Ammon's horn (tissue), 1 donor: ENCODE results near the gene ISG15.
A peak's percentile ranks its signal among the peaks of the same experiment; 100 is the strongest.

Source experiments
- DNase-seq: peaks from one replicate; pipeline ENCODE4 v3.0.0-alpha.2; 2016; ENCODE audit warnings: low spot score

The ISG15 gene

GRCh38 chr1:1030867-1031658 is 17.8 kb downstream of the ISG15 start:
- peak; percentile 44 for DNase-seq

DNA sequence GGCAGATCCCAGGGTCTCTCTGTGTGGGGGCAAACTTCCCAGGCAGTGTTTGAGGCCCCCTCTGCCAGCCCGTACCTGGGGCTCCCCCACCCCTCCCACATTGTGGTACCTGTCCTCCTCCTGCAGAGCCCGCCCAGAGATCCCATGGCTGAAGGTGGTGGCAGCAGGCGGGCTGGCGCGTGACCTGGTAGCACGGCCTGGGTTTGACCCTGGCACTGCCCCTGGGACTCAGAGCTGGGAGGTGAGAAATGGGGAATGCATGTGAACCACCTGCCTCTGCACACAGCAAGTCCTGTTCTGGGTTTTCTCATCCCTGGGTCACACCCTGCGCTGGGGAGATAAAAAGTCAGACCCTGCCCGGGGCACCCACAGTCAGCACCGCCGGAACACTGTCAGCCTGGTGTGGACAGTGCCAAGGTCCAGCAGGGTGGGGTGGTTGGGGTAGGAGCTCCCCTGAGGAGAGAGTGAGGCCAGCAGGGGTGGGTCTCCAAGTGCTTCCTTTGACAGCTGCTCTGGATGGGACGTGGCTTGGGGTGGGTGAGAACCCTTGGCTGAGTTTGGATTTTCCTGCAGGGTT is 18.4 kb downstream of the ISG15 start:
- DNase-seq: no peak

DNA sequence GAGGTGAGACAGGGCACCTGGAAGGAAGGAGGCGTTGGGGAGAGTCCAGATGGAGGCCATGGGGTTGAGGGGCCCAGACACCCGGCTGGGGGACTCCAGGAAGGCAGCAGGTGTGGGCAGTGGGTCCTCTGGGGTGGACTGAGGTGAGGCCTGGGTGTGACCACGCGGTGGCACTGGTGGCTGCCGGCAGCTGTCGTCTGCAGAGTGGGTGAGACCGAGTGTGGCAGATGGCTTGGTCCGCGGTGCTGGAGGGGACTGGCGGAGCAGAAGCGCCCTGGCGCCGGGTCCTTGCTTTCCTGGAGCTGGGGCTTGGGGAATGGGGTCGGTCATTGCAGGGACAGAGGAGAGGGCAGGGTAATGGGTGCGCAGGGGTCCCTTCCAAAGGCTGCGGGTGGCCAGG is 19.1 kb downstream of the ISG15 start:
- no peak for DNase-seq

DNA sequence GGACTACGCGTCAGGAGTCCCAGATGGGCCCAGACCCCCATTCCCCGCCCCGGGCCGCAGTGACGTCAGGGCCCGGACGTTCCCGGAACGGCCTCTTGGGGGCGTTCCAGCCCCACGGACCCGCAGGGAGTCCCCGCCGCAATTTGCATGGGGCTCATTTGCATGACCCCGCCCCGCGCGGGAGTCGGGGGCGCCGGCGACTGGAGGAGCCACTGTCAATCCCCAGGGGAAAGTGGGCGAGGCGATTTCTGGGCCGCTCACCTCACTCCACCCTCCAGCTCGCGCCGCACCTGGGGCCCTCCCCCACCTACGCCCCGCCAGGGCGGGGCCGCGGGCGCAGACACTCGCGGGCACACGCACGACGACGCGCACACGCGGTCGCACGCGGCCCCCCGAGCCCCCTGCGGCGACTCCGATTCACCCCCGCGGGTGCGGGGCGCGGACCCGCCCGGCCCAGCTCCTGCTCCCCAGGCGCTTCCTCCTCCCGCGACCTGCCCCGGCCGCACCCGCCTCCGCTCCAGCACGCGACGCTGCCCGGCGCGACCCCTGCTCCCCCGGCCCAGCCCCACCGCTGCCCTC is 19.8 kb downstream of the ISG15 start:
- peak; percentile 86 for DNase-seq

DNA sequence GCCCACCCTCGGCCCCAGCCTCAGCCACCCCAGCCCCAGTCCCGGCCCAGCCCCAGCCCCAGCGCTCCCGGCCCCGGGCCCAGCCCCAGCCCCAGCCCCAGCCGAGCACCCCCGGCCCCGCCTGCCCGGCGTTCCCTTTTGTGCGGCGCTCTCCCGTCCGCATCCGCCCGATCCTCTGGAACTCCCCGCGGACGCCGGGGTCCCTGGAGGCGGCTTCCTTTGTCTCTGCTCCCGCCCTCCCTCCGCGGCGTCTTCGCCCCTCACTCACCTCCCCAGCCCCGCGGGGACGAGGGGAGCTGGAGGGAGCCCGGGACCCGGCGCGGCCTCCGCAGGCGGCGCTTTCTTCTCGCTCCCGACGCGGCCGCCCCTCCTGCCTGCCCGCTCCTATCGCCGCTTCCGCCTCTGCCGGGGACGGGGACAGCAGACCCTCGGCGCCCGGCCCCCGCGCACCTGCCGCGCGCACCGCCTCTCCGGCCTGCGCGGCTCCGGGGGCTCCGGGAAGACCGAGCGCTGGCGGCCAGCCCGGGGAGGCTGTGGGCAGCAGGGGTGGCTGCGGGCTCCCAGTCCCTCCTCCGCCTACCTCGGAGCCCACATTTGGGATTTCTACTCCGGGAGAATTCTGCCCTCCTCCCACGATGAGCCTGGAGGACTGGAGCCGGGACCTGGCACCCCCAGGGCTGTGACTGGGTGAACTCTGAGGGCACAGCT is 20.6 kb downstream of the ISG15 start:
- DNase-seq: no peak

- no peak for DNase-seq
Observed at GRCh38 chr1:1034439-1034781, 21.1 kb downstream of the ISG15 start.

- no peak for DNase-seq
Observed at GRCh38 chr1:1035291-1035943, 22.1 kb downstream of the ISG15 start.

- no peak for DNase-seq
Observed at GRCh38 chr1:1037366-1038327, 24.4 kb downstream of the ISG15 start.

DNA sequence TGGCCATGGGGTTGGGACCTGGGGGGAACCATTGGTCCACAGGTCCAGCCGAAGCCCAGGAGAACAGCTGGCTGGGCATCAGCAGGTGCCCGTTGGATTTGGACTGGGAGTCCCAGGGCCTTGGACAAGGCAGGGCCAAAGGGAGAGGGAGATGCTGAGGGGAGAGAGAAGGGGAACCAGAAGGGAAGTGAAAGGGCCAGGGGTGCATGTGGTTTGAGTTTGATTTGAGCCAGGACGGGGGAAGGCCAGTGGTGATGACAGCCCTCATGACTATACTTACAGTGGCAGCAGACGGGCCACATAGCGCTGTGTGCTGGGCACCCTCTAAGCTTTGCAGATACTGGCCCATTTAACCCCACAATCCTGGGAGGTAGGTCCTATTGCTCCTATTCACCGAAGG is 25.4 kb downstream of the ISG15 start:
- DNase-seq: no peak

DNA sequence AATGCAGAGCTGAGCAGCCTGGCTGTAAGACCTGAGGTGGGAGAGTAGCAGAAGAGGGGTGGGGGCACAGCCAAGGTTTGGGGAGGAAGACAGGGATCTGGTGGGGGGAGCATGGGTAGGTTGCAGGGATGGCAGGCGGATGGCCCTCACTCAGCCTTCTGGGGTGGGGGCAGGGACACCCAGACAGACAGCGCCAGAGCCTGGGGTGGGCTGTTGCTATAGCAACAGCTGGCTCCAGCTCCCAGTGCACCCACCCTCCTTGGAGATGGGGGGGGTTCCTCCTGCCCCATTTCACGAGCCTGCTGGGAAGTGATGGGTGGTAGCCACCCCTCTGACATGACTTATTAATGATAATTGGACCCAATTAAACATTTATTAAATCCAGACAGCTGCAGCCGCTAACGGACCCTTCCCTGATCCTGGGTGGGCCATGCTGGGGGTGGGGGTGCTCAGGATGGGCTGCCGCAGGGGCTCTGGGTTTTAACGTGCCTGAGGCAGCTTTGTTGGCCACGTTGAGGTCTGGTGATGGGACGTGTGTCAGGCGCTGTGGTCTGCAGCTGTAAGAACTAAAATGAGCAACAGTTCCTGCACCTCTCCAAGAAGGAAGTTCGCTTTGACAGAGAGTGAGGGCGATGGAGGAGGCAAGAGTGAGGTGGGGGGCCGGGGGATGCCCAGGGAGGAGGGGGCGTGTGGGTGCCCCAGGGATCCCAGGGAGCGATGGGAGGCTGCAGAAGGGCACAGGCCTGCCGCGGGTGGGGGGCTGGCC is 26.0 kb downstream of the ISG15 start:
- DNase-seq: no peak

- DNase-seq: peak; percentile 86
Observed at GRCh38 chr1:1040004-1040991, 27.0 kb downstream of the ISG15 start.

GRCh38 chr1:1041092-1041523 is 27.8 kb downstream of the ISG15 start:
- DNase-seq: no peak

DNA sequence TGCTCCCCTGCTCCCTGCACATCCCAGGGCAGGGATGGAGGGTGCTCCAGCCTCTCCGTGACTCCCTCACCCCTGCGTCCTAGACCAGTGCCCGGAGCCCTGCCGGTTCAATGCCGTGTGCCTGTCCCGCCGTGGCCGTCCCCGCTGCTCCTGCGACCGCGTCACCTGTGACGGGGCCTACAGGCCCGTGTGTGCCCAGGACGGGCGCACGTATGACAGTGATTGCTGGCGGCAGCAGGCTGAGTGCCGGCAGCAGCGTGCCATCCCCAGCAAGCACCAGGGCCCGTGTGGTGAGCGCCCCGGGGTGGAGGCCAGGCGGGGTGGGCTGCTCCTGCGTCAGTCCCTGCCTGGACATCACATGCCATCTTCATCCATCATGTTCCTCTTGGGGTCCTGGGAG is 28.6 kb downstream of the ISG15 start:
- DNase-seq: no peak

DNA sequence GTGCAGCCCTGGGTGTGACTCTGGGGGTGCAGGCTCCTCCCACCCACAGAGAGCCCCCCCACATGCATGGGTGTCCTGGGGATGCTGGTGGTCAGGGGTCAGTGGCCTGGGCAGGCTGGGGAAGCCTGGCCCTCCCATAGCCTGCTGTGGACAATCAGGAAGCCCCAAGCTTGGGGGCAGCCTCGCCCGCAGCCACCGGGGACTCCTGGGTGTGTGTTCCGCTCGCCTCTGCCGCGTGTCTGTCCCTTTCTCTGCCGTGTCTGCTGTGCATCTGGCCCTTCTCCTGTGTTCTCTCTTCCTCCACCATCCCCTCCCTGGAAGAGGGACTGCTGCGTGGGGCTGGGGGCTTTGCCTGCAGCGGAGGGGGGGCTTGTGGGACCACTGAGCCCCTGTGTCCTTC is 29.5 kb downstream of the ISG15 start:
- DNase-seq: no peak

DNA sequence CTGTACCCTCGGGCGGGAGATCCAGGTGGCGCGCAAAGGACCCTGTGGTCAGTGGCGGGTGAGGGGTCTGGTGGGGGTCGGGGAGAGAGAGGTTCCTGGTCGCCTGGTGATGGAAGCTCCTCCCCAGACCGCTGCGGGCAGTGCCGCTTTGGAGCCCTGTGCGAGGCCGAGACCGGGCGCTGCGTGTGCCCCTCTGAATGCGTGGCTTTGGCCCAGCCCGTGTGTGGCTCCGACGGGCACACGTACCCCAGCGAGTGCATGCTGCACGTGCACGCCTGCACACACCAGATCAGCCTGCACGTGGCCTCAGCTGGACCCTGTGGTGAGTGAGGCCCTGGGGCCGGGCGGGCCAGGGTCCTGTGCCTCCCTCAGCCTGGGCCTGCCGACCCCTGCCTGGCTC is 30.1 kb downstream of the ISG15 start:
- DNase-seq: no peak

GRCh38 chr1:1043921-1044320 is 30.6 kb downstream of the ISG15 start:
- DNase-seq: no peak

- no peak for DNase-seq
Observed at GRCh38 chr1:1044455-1045078, 31.3 kb downstream of the ISG15 start.

DNA sequence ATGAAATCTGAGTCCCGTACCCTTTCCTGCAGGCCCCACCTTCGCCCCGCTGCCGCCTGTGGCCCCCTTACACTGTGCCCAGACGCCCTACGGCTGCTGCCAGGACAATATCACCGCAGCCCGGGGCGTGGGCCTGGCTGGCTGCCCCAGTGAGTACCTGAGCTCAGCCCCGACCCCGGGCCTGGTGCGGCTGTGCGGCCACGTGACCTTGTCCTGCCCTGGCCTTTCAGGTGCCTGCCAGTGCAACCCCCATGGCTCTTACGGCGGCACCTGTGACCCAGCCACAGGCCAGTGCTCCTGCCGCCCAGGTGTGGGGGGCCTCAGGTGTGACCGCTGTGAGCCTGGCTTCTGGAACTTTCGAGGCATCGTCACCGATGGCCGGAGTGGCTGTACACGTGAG is 31.8 kb downstream of the ISG15 start:
- no peak for DNase-seq

DNA sequence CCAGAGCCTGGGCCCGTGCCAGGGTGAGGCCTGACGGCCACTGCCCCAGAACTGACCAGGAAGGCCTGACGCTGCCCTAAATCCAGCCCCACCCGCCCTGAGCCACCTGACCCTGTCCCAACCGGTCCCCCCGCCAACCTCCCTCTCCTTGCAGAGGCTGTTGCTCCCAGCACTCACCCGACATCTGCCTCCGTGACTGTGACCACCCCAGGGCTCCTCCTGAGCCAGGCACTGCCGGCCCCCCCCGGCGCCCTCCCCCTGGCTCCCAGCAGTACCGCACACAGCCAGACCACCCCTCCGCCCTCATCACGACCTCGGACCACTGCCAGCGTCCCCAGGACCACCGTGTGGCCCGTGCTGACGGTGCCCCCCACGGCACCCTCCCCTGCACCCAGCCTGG is 32.9 kb downstream of the ISG15 start:
- DNase-seq: no peak
